Skin epidermis (tissue), 12 donors: Measurements from ENCODE around the gene AMER2.
A peak's percentile ranks its signal among the peaks of the same experiment; 100 is the strongest.

ENCODE experiments used
- H3K27ac ChIP-seq, 21 experiments: fragments of 200-600 bp; sonication (generic) in 11 of 21; one replicate each; pipeline ENCODE4 v1.5.0; 2020; ENCODE audit warnings: mild to moderate bottlenecking in 3 of 21, inconsistent platforms in 2 of 21, moderate library complexity in 2 of 21
- H3K4me3 ChIP-seq, 7 experiments: fragments of 200-600 bp; sonication (generic) in 2 of 7; one replicate each; pipeline ENCODE4 v1.5.0; 2020; ENCODE audit warnings: inconsistent platforms in 2 of 7, mild to moderate bottlenecking in 2 of 7, moderate library complexity in 1 of 7

AMER2 gene

GRCh38 chr13:25171517-25172302 is at the start of gene AMER2:
Gene AMER2, minus strand, starts transcription at chr13:25172288. Its CDS starts 669 bp downstream, at chr13:25171619.
- H3K4me3 ChIP-seq = peak within 1 kb of the TSS in 5 of 7 experiments; percentile 0 to 40 (median 29)
- peak within 1 kb of the TSS in 2 of 21 experiments; percentile 0 to 68 for H3K27ac ChIP-seq

- H3K4me3 ChIP-seq = no peak overlapping the region
- H3K27ac ChIP-seq = no peak overlapping the region
Observed at GRCh38 chr13:25218019-25218418, 45.9 kb upstream of the AMER2 start.

- no peak overlapping the region for H3K4me3 ChIP-seq
- H3K27ac ChIP-seq = no peak overlapping the region
Observed at GRCh38 chr13:25217023-25217885, 45.2 kb upstream of the AMER2 start.

GRCh38 chr13:25215253-25215575 is 43.1 kb upstream of the AMER2 start:
- no peak overlapping the region for H3K4me3 ChIP-seq
- H3K27ac ChIP-seq = no peak overlapping the region

- no peak overlapping the region for H3K27ac ChIP-seq
- H3K4me3 ChIP-seq = no peak overlapping the region
Observed at GRCh38 chr13:25214491-25215252, 42.6 kb upstream of the AMER2 start.

- no peak overlapping the region for H3K4me3 ChIP-seq
- H3K27ac ChIP-seq = no peak overlapping the region
Observed at GRCh38 chr13:25213715-25214114, 41.6 kb upstream of the AMER2 start.

- no peak overlapping the region for H3K27ac ChIP-seq
- H3K4me3 ChIP-seq = no peak overlapping the region
Observed at GRCh38 chr13:25210842-25211569, 38.9 kb upstream of the AMER2 start.

GRCh38 chr13:25207291-25207810 is 35.3 kb upstream of the AMER2 start:
- no peak overlapping the region for H3K27ac ChIP-seq
- no peak overlapping the region for H3K4me3 ChIP-seq

- H3K4me3 ChIP-seq = no peak overlapping the region
- no peak overlapping the region for H3K27ac ChIP-seq
Observed at GRCh38 chr13:25204863-25205262, 32.8 kb upstream of the AMER2 start.

- no peak overlapping the region for H3K27ac ChIP-seq
- no peak overlapping the region for H3K4me3 ChIP-seq
Observed at GRCh38 chr13:25203127-25203740, 31.1 kb upstream of the AMER2 start.

- Histone ChIP-seq H3K4me3 (no peak overlapping the region), H3K27ac (no peak overlapping the region)
Observed at GRCh38 chr13:25200783-25201182, 28.7 kb upstream of the AMER2 start.

GRCh38 chr13:25198647-25199046 is 26.6 kb upstream of the AMER2 start:
- H3K4me3 ChIP-seq = no peak overlapping the region
- no peak overlapping the region for H3K27ac ChIP-seq

- Histone ChIP-seq H3K27ac (no peak overlapping the region), H3K4me3 (no peak overlapping the region)
Observed at GRCh38 chr13:25196971-25197370, 24.9 kb upstream of the AMER2 start.

- no peak overlapping the region for H3K27ac ChIP-seq
- no peak overlapping the region for H3K4me3 ChIP-seq
Observed at GRCh38 chr13:25192936-25193335, 20.8 kb upstream of the AMER2 start.

GRCh38 chr13:25192489-25192888 is 20.4 kb upstream of the AMER2 start:
- H3K4me3 ChIP-seq = no peak overlapping the region
- no peak overlapping the region for H3K27ac ChIP-seq

GRCh38 chr13:25192052-25192451 is 20.0 kb upstream of the AMER2 start:
- H3K4me3 ChIP-seq = no peak overlapping the region
- H3K27ac ChIP-seq = no peak overlapping the region

- Histone ChIP-seq H3K4me3 (no peak overlapping the region), H3K27ac (no peak overlapping the region)
Observed at GRCh38 chr13:25190771-25191170, 18.7 kb upstream of the AMER2 start.

- H3K27ac ChIP-seq = no peak overlapping the region
- no peak overlapping the region for H3K4me3 ChIP-seq
Observed at GRCh38 chr13:25190256-25190655, 18.2 kb upstream of the AMER2 start.

- Histone ChIP-seq H3K4me3 (no peak overlapping the region), H3K27ac (no peak overlapping the region)
Observed at GRCh38 chr13:25187596-25187995, 15.5 kb upstream of the AMER2 start.
